H1 (cell line): ENCODE results near the gene RAP1A. TPM values are rescaled to one million over a fixed set of nuclear protein-coding genes. Genes with fewer than 3 reads are reported as not detected.
A peak's percentile ranks its signal among the peaks of the same experiment; 100 is the strongest.

Experiments used
- CTCF ChIA-PET: fragments of 300-600 bp; sonication (Branson Sonifier 250); formaldehyde crosslinking; loops from one replicate; lab custom pipeline; 2021; ENCODE audit not compliant: partially characterized antibody; lab: Charles Lee
- POLR2A ChIA-PET: fragments of 300-600 bp; sonication (Branson Sonifier 250); formaldehyde crosslinking; loops from one replicate; lab custom pipeline; 2021; ENCODE audit warnings: inconsistent platforms; ENCODE audit not compliant: partially characterized antibody; lab: Charles Lee
- DNase-seq, 2 experiments: peaks; one replicate each; pipeline versions ENCODE4 v3.0.0 to v3.0.0-alpha.2; 2010 to 2022; ENCODE audit warnings: low spot score in 2 of 2, low read depth in 1 of 2, mixed read lengths in 1 of 2
- FAIRE-seq: peaks from 2 replicates; lab custom pipeline; 2011; peaks lifted over from hg19 to GRCh38; lab: Jason Lieb, UNC
- H2AFZ ChIP-seq: 2 replicates; pipeline ENCODE4 v1.8.1; 2012; ENCODE audit warnings: low read length, inconsistent platforms
- H2AK5ac ChIP-seq: 2 replicates; pipeline ENCODE4 v1.6.1; 2013; ENCODE audit warnings: low read depth, low read length
- H2BK120ac ChIP-seq: replicated peaks from 2 replicates; pipeline ENCODE3; 2013; ENCODE audit warnings: low read depth, low read length, inconsistent platforms
- H2BK12ac ChIP-seq: 2 replicates; pipeline ENCODE4 v1.6.1; 2013; ENCODE audit warnings: low read depth, low read length
- H2BK15ac ChIP-seq: 2 replicates; pipeline ENCODE4 v1.6.1; 2013; ENCODE audit warnings: low read length
- H2BK20ac ChIP-seq: 2 replicates; pipeline ENCODE4 v1.6.1; 2013; ENCODE audit warnings: low read length
- H2BK5ac ChIP-seq: 2 replicates; pipeline ENCODE4 v1.6.1; 2013; ENCODE audit warnings: low read depth, low read length
- H3K14ac ChIP-seq: 2 replicates; pipeline ENCODE4 v1.6.1; 2013; ENCODE audit warnings: inconsistent platforms; ENCODE audit not compliant: insufficient read length
- H3K18ac ChIP-seq: 2 replicates; pipeline ENCODE4 v1.6.1; 2013; ENCODE audit warnings: low read length; ENCODE audit errors: extremely low read depth
- H3K23ac ChIP-seq: 2 replicates; pipeline ENCODE4 v1.6.1; 2013; ENCODE audit warnings: inconsistent platforms; ENCODE audit not compliant: insufficient read length
- H3K23me2 ChIP-seq: 2 replicates; pipeline ENCODE4 v1.6.1; 2013; ENCODE audit warnings: low read depth, low read length
- H3K27ac ChIP-seq: 2 replicates; pipeline ENCODE4 v1.6.1; 2011; ENCODE audit warnings: low read depth, low read length, inconsistent platforms
- H3K27me3 ChIP-seq, 4 experiments: replicated peaks in 1 of 4; 1 replicate in 1 of 4; 2 replicates in 3 of 4; pipeline versions ENCODE4 v1.6.1 to v1.8.1; 2011 to 2013; ENCODE audit warnings: low read length in 3 of 4, mild to moderate bottlenecking in 3 of 4, inconsistent platforms in 2 of 4, mixed read lengths in 2 of 4, moderate library complexity in 1 of 4; ENCODE audit not compliant: control insufficient read depth in 3 of 4, insufficient read depth in 3 of 4; ENCODE audit errors: extremely low read depth in 1 of 4
- H3K36me3 ChIP-seq, 4 experiments: 2 replicates each; pipeline versions ENCODE4 v1.6.1 to v1.8.1; 2011 to 2013; ENCODE audit warnings: mild to moderate bottlenecking in 4 of 4, low read length in 3 of 4, moderate library complexity in 2 of 4, control low read depth in 1 of 4, inconsistent platforms in 1 of 4; ENCODE audit not compliant: insufficient read depth in 4 of 4, control insufficient read depth in 2 of 4
- H3K4ac ChIP-seq: replicated peaks from 2 replicates; pipeline ENCODE3; 2013; ENCODE audit warnings: low read length, low read depth, mixed read lengths, inconsistent platforms; ENCODE audit not compliant: insufficient read length
- H3K4me1 ChIP-seq, 4 experiments: replicated peaks in 1 of 4; 1 replicate in 1 of 4; 2 replicates in 3 of 4; pipeline versions ENCODE4 v1.6.1 to v1.8.1; 2011 to 2013; ENCODE audit warnings: low read length in 3 of 4, inconsistent platforms in 2 of 4, mixed read lengths in 1 of 4; ENCODE audit not compliant: insufficient read depth in 4 of 4, control insufficient read depth in 3 of 4
- H3K4me2 ChIP-seq, 2 experiments: 2 replicates each; pipeline versions ENCODE4 v1.6.1 to v1.8.1; 2011 to 2013; ENCODE audit warnings: low read depth in 2 of 2, low read length in 2 of 2, control low read depth in 1 of 2, inconsistent platforms in 1 of 2, mild to moderate bottlenecking in 1 of 2; ENCODE audit not compliant: insufficient read depth in 1 of 2
- H3K4me3 ChIP-seq, 4 experiments: fragments of 200-600, 300-600 bp in 1 of 4; sonication (generic), shearing (Covaris generic), sonication (Bioruptor Twin) in 1 of 4; 2 replicates each; pipeline versions ENCODE4 v1.5.1 to v1.8.1; 2011 to 2016; ENCODE audit warnings: low read length in 4 of 4, low read depth in 3 of 4, control low read depth in 2 of 4, inconsistent platforms in 2 of 4, mild to moderate bottlenecking in 2 of 4, mixed read lengths in 1 of 4, moderate library complexity in 1 of 4; ENCODE audit not compliant: insufficient read depth in 2 of 4; ENCODE audit errors: extremely low read depth in 1 of 4
- H3K56ac ChIP-seq: replicated peaks from 2 replicates; pipeline ENCODE3; 2013; ENCODE audit warnings: low read depth, mild to moderate bottlenecking, mixed read lengths, low read length, inconsistent platforms; ENCODE audit not compliant: insufficient read length
- H3K79me1 ChIP-seq: 2 replicates; pipeline ENCODE4 v1.6.1; 2013; ENCODE audit warnings: low read depth, low read length, control low read depth
- H3K79me2 ChIP-seq, 2 experiments: 2 replicates each; pipeline versions ENCODE4 v1.6.1 to v1.8.1; 2012 to 2013; ENCODE audit warnings: low read length in 2 of 2, mild to moderate bottlenecking in 2 of 2, inconsistent platforms in 1 of 2; ENCODE audit not compliant: insufficient read depth in 2 of 2, control insufficient read depth in 1 of 2
- H3K9ac ChIP-seq, 4 experiments: replicated peaks in 1 of 4; 1 replicate in 1 of 4; 2 replicates in 3 of 4; pipeline versions ENCODE4 v1.6.1 to v1.8.1; 2011 to 2013; ENCODE audit warnings: low read depth in 3 of 4, low read length in 3 of 4, control low read depth in 2 of 4, mild to moderate bottlenecking in 2 of 4, moderate library complexity in 2 of 4, inconsistent platforms in 1 of 4; ENCODE audit errors: extremely low read depth in 1 of 4
- H3K9me3 ChIP-seq, 2 experiments: 2 replicates each; pipeline versions ENCODE4 v1.6.1 to v1.8.1; 2012 to 2013; ENCODE audit warnings: mild to moderate bottlenecking in 2 of 2, moderate library complexity in 2 of 2, control low read depth in 1 of 2, inconsistent platforms in 1 of 2, low read depth in 1 of 2, low read length in 1 of 2, mixed read lengths in 1 of 2; ENCODE audit not compliant: insufficient read depth in 2 of 2
- H4K20me1 ChIP-seq, 2 experiments: replicated peaks in 1 of 2; 2 replicates each; pipeline versions ENCODE3 to v1.8.1; 2011 to 2013; ENCODE audit warnings: inconsistent platforms in 2 of 2, low read length in 2 of 2, mild to moderate bottlenecking in 1 of 2; ENCODE audit not compliant: insufficient read depth in 2 of 2, control insufficient read depth in 1 of 2
- H4K5ac ChIP-seq: 2 replicates; pipeline ENCODE4 v1.6.1; 2013; ENCODE audit warnings: low read length, low read depth, mixed read lengths, inconsistent platforms; ENCODE audit not compliant: insufficient read length
- H4K8ac ChIP-seq: 2 replicates; pipeline ENCODE4 v1.8.0; 2013; ENCODE audit warnings: mild to moderate bottlenecking, moderate library complexity, low read length, inconsistent platforms; ENCODE audit not compliant: insufficient read depth; ENCODE audit errors: extremely low read depth
- H4K91ac ChIP-seq: replicated peaks from 2 replicates; pipeline ENCODE3; 2013; ENCODE audit warnings: low read length, mixed read lengths, inconsistent platforms; ENCODE audit not compliant: insufficient read length
- ATF3 ChIP-seq: IDR thresholded peaks from 2 replicates; pipeline ENCODE4 v1.6.1; 2011; ENCODE audit warnings: low read depth, mild to moderate bottlenecking, low read length; ENCODE audit not compliant: insufficient read depth
- BRCA1 ChIP-seq: IDR thresholded peaks from 2 replicates; pipeline ENCODE4 v1.6.1; 2012; ENCODE audit warnings: low read depth, low read length, improper control_type of control experiment
- EGR1 ChIP-seq: IDR thresholded peaks from 2 replicates; pipeline ENCODE4 v1.6.1; 2011; ENCODE audit warnings: low read depth, low read length, borderline replicate concordance
- EZH2 ChIP-seq: fragments of 200-600 bp; sonication (generic); IDR thresholded peaks from 2 replicates; pipeline ENCODE4 v1.7.1; 2012; ENCODE audit warnings: low read depth, mild to moderate bottlenecking, moderate library complexity, low read length, inconsistent platforms; ENCODE audit not compliant: severe bottlenecking
- KDM4A ChIP-seq: IDR thresholded peaks from one replicate; pipeline ENCODE4 v1.7.1; 2012; ENCODE audit warnings: low read depth, mild to moderate bottlenecking, moderate library complexity, low read length, inconsistent platforms; ENCODE audit not compliant: severe bottlenecking
- RAD21 ChIP-seq, 2 experiments: IDR thresholded peaks in 1 of 2; conservative IDR thresholded peaks in 1 of 2; 2 replicates each; pipeline ENCODE4 v1.6.1; 2011; ENCODE audit warnings: low read depth in 2 of 2, low read length in 2 of 2, improper control_type of control experiment in 1 of 2, inconsistent platforms in 1 of 2, mild to moderate bottlenecking in 1 of 2, moderate library complexity in 1 of 2
- RFX5 ChIP-seq: IDR thresholded peaks from 2 replicates; pipeline ENCODE4 v1.6.1; 2011; ENCODE audit warnings: low read depth, low read length, improper control_type of control experiment, borderline replicate concordance
- TBP ChIP-seq: IDR thresholded peaks from 2 replicates; pipeline ENCODE4 v1.6.1; 2011; ENCODE audit warnings: low read depth, low read length, improper control_type of control experiment
- TEAD4 ChIP-seq: IDR thresholded peaks from 2 replicates; pipeline ENCODE4 v1.6.1; 2012; ENCODE audit warnings: low read depth, low read length, inconsistent platforms, mixed read lengths
- WGBS, 2 experiments: shearing (Covaris generic) in 1 of 2; methylation state at CpG; one replicate each; pipeline versions ENCODE4 v1.1.6 to v1.1.7; 2013 to 2015; ENCODE audit warnings: low lambda C conversion rate in 2 of 2, mixed read lengths in 2 of 2, inconsistent platforms in 1 of 2, low coverage in 1 of 2, missing lambda C conversion rate in 1 of 2; ENCODE audit not compliant: insufficient replicate concordance in 2 of 2, insufficient coverage in 1 of 2, insufficient read length in 1 of 2; ENCODE audit errors: extremely low coverage in 1 of 2, missing lambda C conversion rate in 1 of 2; 5-methylcytosine and 5-hydroxymethylcytosine counted together
- polyA plus RNA-seq, 7 experiments: library from polyadenylated mRNA; depleted of rRNA in 3 of 7; stranded (reverse) in 5 of 7; unstranded in 2 of 7; fragments of >200 nt in 5 of 7; fragments of 200-250 nt in 2 of 7; gene quantifications; 1 replicate in 5 of 7; 2 replicates in 1 of 7; 4 replicates in 1 of 7; pipeline versions ENCODE4 v1.2.1 to v1.2.3, GENCODE V29; 2011 to 2013; ENCODE audit warnings: missing spikeins in 2 of 7, mixed read lengths in 2 of 7
- total RNA-seq: library from RNA; stranded (reverse); fragmentation: NEBNext Ultra II Directional; extraction: Animal tissue kit (Norgen Biotek cat#: 25700); gene quantifications from 2 replicates; pipeline ENCODE4 v1.2.1, GENCODE V29; 2021

RAP1A gene
- total and polyA plus RNA-seq, 2 of the 8 experiments (the other 6 are each of a cell fraction or from before 2014, with no cell fraction given), result 10.9 to 35.8 TPM

- Histone ChIP-seq H3K4me2 (peak overlapping the region; percentile 10 to 14; a peak in 1 of 4 replicates), H4K8ac (no peak overlapping the region), H3K18ac (no peak overlapping the region), H3K23me2 (no peaks in the 10 kb centered on the region), H3K27me3 (no peaks in the 10 kb centered on the region), H3K79me2 (no peaks in the 10 kb centered on the region), H4K91ac (no peak overlapping the region), H2BK120ac (no peak overlapping the region), H3K4me3 (no peak overlapping the region), H2BK5ac (no peak overlapping the region), H3K79me1 (no peaks in the 10 kb centered on the region), H3K9me3 (no peaks in the 10 kb centered on the region), H3K4me1 (peaks cover 0 to 16% (median 3%) of the 10 kb centered on the region in 4 experiments; a peak in 2 of 7 replicates), H2BK15ac (no peak overlapping the region), H3K56ac (no peak overlapping the region), H2BK12ac (no peak overlapping the region), H3K23ac (no peak overlapping the region), H2BK20ac (no peak overlapping the region), H4K20me1 (no peaks in the 10 kb centered on the region), H3K9ac (no peak overlapping the region), H3K14ac (no peak overlapping the region), H3K27ac (no peak overlapping the region), H4K5ac (no peak overlapping the region), H3K36me3 (no peaks in the 10 kb centered on the region), H2AFZ (peak overlapping the region; percentile 93), H2AK5ac (no peak overlapping the region), H3K4ac (no peak overlapping the region)
- no peak for TF ChIP-seq BRCA1
- TF ChIP-seq RFX5, result no peak
- no peak for TF ChIP-seq RAD21 (IDR thresholded peaks at IDR 0.05 in 1 of 2, conservative IDR thresholded peaks at IDR 0.05 in 1 of 2; ENCODE audit: low read depth in 2 of 2, low read length in 2 of 2)
- peak; percentile 89; the same call in 1 of the 2 replicates for TF ChIP-seq EGR1
- TF ChIP-seq EZH2, result no peak
- TF ChIP-seq ATF3, result no peak
- TF ChIP-seq TEAD4, result no peak
- TF ChIP-seq KDM4A, result peak; percentile 13
- TF ChIP-seq TBP, result no peak
- CTCF ChIA-PET, result interaction anchor here (1.2 to 2.1 kb wide), 3 partner anchors 11 to 84 kb away, joined by 4 read pairs; no protein-coding TSS in a partner anchor
- no peak for FAIRE-seq
- no peak for DNase-seq
- POLR2A ChIA-PET, result interaction anchor here (1.8 kb wide), 1 partner anchor 10 kb away, joined by 5 read pairs; no protein-coding TSS in a partner anchor
- 62% methylated on average over 11 of the region's 11 CpGs; no CpG with 5 or more reads in 1 of the 2 experiments for WGBS, 2 experiments
Measured at GRCh38 chr1:111592389-111593361, 26.9 kb upstream of the RAP1A start.
